Panc1 (cell line): ENCODE data around the gene LGALS14. TPM values are rescaled to one million over a fixed set of nuclear protein-coding genes. Genes with fewer than 3 reads are reported as not detected.
"Not testable (repeated sequence)": the region's sequence is repeated elsewhere in the genome, so short reads cannot be mapped to it uniquely, and the experiment has no call there.

Experiments
- ATAC-seq: fragments of 200-7000 bp; cut with Tn5 transposase; 2 replicates; pipeline ENCODE4 v1.9.1; 2020; ENCODE audit warnings: mild to moderate bottlenecking, moderate library complexity
- BruUV-seq: library from RNA; stranded (reverse); fragments of 400-500 nt; replicated peaks from 2 replicates; lab custom pipeline; 2021; lab: Mats Ljungman, UMichigan
- CTCF ChIA-PET: fragments of 300-600 bp; sonication (Branson Sonifier 250); formaldehyde crosslinking; loops from one replicate; lab custom pipeline; 2022; ENCODE audit warnings: antibody characterized with exemption; lab: Charles Lee
- POLR2A ChIA-PET: fragments of 300-600 bp; sonication (Branson Sonifier 250); formaldehyde crosslinking; loops from one replicate; lab custom pipeline; 2022; ENCODE audit warnings: antibody characterized with exemption; lab: Charles Lee
- DNase-seq: peaks from one replicate; pipeline ENCODE4 v3.0.0-alpha.2; 2010; ENCODE audit warnings: low read depth, low spot score
- H3K27ac ChIP-seq: 2 replicates; pipeline ENCODE4 v1.5.1; 2011; ENCODE audit warnings: mild to moderate bottlenecking, low read length, inconsistent platforms
- H3K27me3 ChIP-seq: fragments of 200-500 bp; sonication (Bioruptor generic); 2 replicates; pipeline ENCODE4 v1.6.0; 2014; ENCODE audit warnings: low read length, inconsistent platforms; ENCODE audit not compliant: control insufficient read depth, insufficient read depth
- H3K36me3 ChIP-seq: fragments of 200-500 bp; sonication (Bioruptor generic); 2 replicates; pipeline ENCODE4 v1.5.1; 2014; ENCODE audit warnings: inconsistent platforms, mild to moderate bottlenecking, low read length, moderate library complexity; ENCODE audit not compliant: control insufficient read depth, insufficient read depth
- H3K4me1 ChIP-seq: 2 replicates; pipeline ENCODE4 v1.5.1; 2011; ENCODE audit warnings: inconsistent platforms, mild to moderate bottlenecking, low read length, moderate library complexity; ENCODE audit not compliant: control insufficient read depth, insufficient read depth
- H3K4me3 ChIP-seq, 2 experiments: 2 replicates each; pipeline ENCODE4 v1.5.1; 2011 to 2012; ENCODE audit warnings: low read depth in 2 of 2, low read length in 2 of 2, mild to moderate bottlenecking in 2 of 2, inconsistent platforms in 1 of 2, moderate library complexity in 1 of 2
- H3K9me3 ChIP-seq: fragments of 200-500 bp; sonication (Bioruptor generic); 2 replicates; pipeline ENCODE4 v1.5.1; 2014; ENCODE audit warnings: low read depth, mild to moderate bottlenecking, inconsistent platforms, low read length, moderate library complexity; ENCODE audit not compliant: control insufficient read depth, insufficient read depth
- POLR2AphosphoS5 ChIP-seq: IDR thresholded peaks from 2 replicates; pipeline ENCODE4 v1.6.1; 2012; ENCODE audit warnings: mild to moderate bottlenecking, low read depth, low read length, moderate library complexity
- SIN3A ChIP-seq: IDR thresholded peaks from 2 replicates; pipeline ENCODE4 v1.6.1; 2012; ENCODE audit warnings: low read depth, mild to moderate bottlenecking, low read length, moderate library complexity, borderline replicate concordance; ENCODE audit not compliant: insufficient read depth
- TCF7L2 ChIP-seq: IDR thresholded peaks from 2 replicates; pipeline ENCODE4 v1.6.1; 2011; ENCODE audit warnings: mild to moderate bottlenecking, low read depth, low read length, inconsistent platforms
- in situ Hi-C: cut with HindIII; loops from 2 replicates; pipeline ENCODE4 v1.10.0; 2016; ENCODE audit warnings: low sequenced_read_pairs, low pct_unique_long_range_greater_than_20kb
- intact Hi-C: fragments of 100-400 bp; cut with micrococcal nuclease; formaldehyde crosslinking; loops from one replicate; pipeline ENCODE4 v1.10.0; 2022; ENCODE audit not compliant: unreplicated experiment
- total RNA-seq: library from RNA; stranded (reverse); gene quantifications from one replicate; pipeline ENCODE4 v1.2.1, GENCODE V29; 2021; ENCODE audit not compliant: unreplicated experiment
- TF ChIP-seq, protein P1 (sequence below), 2 experiments: IDR thresholded peaks; 2 replicates each; pipeline ENCODE4 v1.6.1; 2011 to 2012; ENCODE audit warnings: low read depth in 2 of 2, control low read depth in 1 of 2, low read length in 1 of 2, mild to moderate bottlenecking in 1 of 2, moderate library complexity in 1 of 2; ENCODE audit not compliant: insufficient read depth in 1 of 2
- TF ChIP-seq, protein P2 (sequence below): fragments of 450-650 bp; IDR thresholded peaks from 2 replicates; pipeline ENCODE4 v1.5.1; 2017; ENCODE audit warnings: mild to moderate bottlenecking

The LGALS14 gene
- total RNA-seq, 1 experiment from 2014 or later, result not detected

DNA sequence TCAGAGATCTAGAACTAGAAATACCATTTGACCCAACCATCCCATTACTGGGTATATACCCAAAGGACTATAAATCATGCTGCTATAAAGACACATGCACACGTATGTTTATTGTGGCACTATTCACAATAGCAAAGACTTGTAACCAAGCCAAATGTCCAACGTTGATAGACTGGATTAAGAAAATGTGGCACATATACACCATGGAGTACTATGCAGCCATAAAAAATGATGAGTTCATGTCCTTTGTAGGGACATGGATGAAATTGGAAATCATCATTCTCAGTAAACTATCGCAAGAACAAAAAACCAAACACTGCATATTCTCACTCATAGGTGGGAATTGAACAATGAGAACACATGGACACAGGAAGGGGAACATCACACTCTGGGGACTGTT, 34.4 kb upstream of the LGALS14 start:
- POLR2A ChIA-PET, H3K9me3 ChIP-seq, intact Hi-C loops, DNase-seq, ATAC-seq, BruUV-seq, H3K4me3 ChIP-seq, H3K27ac ChIP-seq, H3K36me3 ChIP-seq: not testable (repeated sequence)
- Histone ChIP-seq H3K4me1 (peaks cover 11% of the 10 kb centered on the region), H3K27me3 (peaks cover 50% of the 10 kb centered on the region)
- CTCF ChIA-PET, result interaction anchor here (9.0 kb wide), 1 partner anchor 122 kb away, joined by 508 read pairs; the partner anchor contains the start of gene EID2
- in situ Hi-C loops, result loop anchor here (5.0 kb wide), 6 partner anchors 33 to 172 kb away; no protein-coding TSS in a partner anchor

DNA sequence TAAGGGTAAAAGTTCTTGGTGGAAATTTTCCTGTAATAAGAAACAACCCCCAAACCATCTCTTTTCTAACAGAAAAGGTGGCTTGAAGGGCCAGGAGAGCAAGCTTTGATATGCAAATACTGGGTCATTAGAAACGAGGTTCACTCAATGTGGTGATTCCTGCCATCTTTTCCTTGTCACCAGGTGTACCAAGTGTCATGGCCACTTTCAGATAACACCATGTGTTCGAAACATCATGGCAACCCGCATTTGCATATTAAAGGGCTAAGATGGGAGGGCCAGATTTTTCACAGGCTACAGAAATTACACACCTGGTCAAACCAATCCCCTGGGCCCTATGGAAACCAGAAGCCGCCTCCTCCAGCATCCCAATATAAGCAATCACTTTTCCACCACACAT, 33.3 kb upstream of the LGALS14 start:
- no TSS peak for BruUV-seq
- H3K27ac ChIP-seq, result no peak overlapping the region
- TF ChIP-seq POLR2AphosphoS5 (no peak), TCF7L2 (no peak), SIN3A (no peak)
- TF ChIP-seq, protein P1, sequence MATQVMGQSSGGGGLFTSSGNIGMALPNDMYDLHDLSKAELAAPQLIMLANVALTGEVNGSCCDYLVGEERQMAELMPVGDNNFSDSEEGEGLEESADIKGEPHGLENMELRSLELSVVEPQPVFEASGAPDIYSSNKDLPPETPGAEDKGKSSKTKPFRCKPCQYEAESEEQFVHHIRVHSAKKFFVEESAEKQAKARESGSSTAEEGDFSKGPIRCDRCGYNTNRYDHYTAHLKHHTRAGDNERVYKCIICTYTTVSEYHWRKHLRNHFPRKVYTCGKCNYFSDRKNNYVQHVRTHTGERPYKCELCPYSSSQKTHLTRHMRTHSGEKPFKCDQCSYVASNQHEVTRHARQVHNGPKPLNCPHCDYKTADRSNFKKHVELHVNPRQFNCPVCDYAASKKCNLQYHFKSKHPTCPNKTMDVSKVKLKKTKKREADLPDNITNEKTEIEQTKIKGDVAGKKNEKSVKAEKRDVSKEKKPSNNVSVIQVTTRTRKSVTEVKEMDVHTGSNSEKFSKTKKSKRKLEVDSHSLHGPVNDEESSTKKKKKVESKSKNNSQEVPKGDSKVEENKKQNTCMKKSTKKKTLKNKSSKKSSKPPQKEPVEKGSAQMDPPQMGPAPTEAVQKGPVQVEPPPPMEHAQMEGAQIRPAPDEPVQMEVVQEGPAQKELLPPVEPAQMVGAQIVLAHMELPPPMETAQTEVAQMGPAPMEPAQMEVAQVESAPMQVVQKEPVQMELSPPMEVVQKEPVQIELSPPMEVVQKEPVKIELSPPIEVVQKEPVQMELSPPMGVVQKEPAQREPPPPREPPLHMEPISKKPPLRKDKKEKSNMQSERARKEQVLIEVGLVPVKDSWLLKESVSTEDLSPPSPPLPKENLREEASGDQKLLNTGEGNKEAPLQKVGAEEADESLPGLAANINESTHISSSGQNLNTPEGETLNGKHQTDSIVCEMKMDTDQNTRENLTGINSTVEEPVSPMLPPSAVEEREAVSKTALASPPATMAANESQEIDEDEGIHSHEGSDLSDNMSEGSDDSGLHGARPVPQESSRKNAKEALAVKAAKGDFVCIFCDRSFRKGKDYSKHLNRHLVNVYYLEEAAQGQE (IDR thresholded peaks at IDR 0.05; ENCODE audit: insufficient read depth in 1 of 2, low read depth in 2 of 2, low read length in 1 of 2), result no peak
- TF ChIP-seq, protein P2, sequence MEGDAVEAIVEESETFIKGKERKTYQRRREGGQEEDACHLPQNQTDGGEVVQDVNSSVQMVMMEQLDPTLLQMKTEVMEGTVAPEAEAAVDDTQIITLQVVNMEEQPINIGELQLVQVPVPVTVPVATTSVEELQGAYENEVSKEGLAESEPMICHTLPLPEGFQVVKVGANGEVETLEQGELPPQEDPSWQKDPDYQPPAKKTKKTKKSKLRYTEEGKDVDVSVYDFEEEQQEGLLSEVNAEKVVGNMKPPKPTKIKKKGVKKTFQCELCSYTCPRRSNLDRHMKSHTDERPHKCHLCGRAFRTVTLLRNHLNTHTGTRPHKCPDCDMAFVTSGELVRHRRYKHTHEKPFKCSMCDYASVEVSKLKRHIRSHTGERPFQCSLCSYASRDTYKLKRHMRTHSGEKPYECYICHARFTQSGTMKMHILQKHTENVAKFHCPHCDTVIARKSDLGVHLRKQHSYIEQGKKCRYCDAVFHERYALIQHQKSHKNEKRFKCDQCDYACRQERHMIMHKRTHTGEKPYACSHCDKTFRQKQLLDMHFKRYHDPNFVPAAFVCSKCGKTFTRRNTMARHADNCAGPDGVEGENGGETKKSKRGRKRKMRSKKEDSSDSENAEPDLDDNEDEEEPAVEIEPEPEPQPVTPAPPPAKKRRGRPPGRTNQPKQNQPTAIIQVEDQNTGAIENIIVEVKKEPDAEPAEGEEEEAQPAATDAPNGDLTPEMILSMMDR, result no peak
- no peaks in the 10 kb centered on the region for H3K36me3 ChIP-seq
- no peak for ATAC-seq
- peaks cover 58% of the 10 kb centered on the region for H3K27me3 ChIP-seq
- in situ Hi-C loops (loop anchor here (5.0 kb wide), 6 partner anchors 34 to 171 kb away; no protein-coding TSS in a partner anchor), intact Hi-C loops (no loop called here)
- no peak overlapping the region for H3K4me3 ChIP-seq
- no peaks in the 10 kb centered on the region; the same call in 1 of the 2 replicates for H3K9me3 ChIP-seq
- ChIA-PET CTCF (interaction anchor here (0.6 to 9.0 kb wide), 21 partner anchors 12 to 300 kb away, joined by 3 to 508 read pairs (median 4); partner anchors contain the start of genes DLL3, DYRK1B, EID2 and EID2B), POLR2A (interaction anchor here (0.6 to 1.5 kb wide), 3 partner anchors 40 to 134 kb away, joined by 3 to 8 read pairs (median 5); no protein-coding TSS in a partner anchor)
- DNase-seq, result no peak
- H3K4me1 ChIP-seq, result peaks cover 11% of the 10 kb centered on the region
